ENCODE data around the gene LONRF2. TPM values are rescaled to one million over a fixed set of nuclear protein-coding genes. Genes with fewer than 3 reads are reported as not detected.
"Not testable (repeated sequence)": the region's sequence is repeated elsewhere in the genome, so short reads cannot be mapped to it uniquely, and the experiment has no call there.

Gene LONRF2
- total RNA-seq (2022) (not detected in 2 replicates), Bru-seq, nascent RNA (not detected), BruChase-seq, experiment 1, labeled RNA remaining after a 2-hour chase (not detected), BruChase-seq, experiment 2, labeled RNA remaining after a 6-hour chase (not detected)
- long read RNA-seq = 0 reads

GRCh38 chr2:100321866-100322820 is at the start of gene LONRF2:
Gene LONRF2, minus strand, starts transcription at chr2:100322501. Its CDS starts 408 bp downstream, at chr2:100322093.
- no peak within 1 kb of the TSS for H3K27ac Mint-ChIP-seq (ENCODE audit: unreplicated experiment)
- Histone ChIP-seq H3K9me3 (peaks cover 4% of the 10 kb centered on the region), H3K4me1 (no peaks in the 10 kb centered on the region), H3K36me3 (ENCODE audit: control insufficient read depth, insufficient read depth, low read length) (no peaks in the 10 kb centered on the region), H3K27me3 (replicated peaks; ENCODE audit: control insufficient read depth, insufficient read depth, low read length) (no peaks in the 10 kb centered on the region), H3K4me3 (ENCODE audit: low read depth, low read length) (no peak within 1 kb of the TSS)
- ChIA-PET POLR2A (no interaction called here), CTCF (no interaction called here)
- BruUV-seq (replicated peaks) = no TSS peak
- H3K27me3 Mint-ChIP-seq (ENCODE audit: insufficient read depth, unreplicated experiment) = peaks cover 3% of the 10 kb centered on the region
- no peak within 1 kb of the TSS for H3K4me3 Mint-ChIP-seq (ENCODE audit: unreplicated experiment)
- DNase-seq = no peak
- no peak for TF ChIP-seq CTCF (IDR thresholded peaks at IDR 0.05; ENCODE audit: insufficient read depth in 1 of 2, low read depth in 1 of 2, low read length in 1 of 2, severe bottlenecking in 1 of 2, unreplicated experiment in 1 of 2)
- H3K9me3 Mint-ChIP-seq (ENCODE audit: unreplicated experiment) = peaks cover 23% of the 10 kb centered on the region
- no peaks in the 10 kb centered on the region for H3K4me1 Mint-ChIP-seq (ENCODE audit: low read depth, unreplicated experiment)
- intact Hi-C loops (cut with micrococcal nuclease; ENCODE audit: unreplicated experiment) = no loop called here
- no peaks in the 10 kb centered on the region for H3K36me3 Mint-ChIP-seq (ENCODE audit: insufficient read depth, unreplicated experiment)

GRCh38 chr2:100367163-100367562 is 44.9 kb upstream of the LONRF2 start:
- no TSS peak for BruUV-seq (replicated peaks)
- Histone ChIP-seq H3K4me3 (ENCODE audit: low read depth, low read length) (no peak overlapping the region), H3K27me3 (replicated peaks; ENCODE audit: control insufficient read depth, insufficient read depth, low read length) (no peaks in the 10 kb centered on the region), H3K36me3 (ENCODE audit: control insufficient read depth, insufficient read depth, low read length) (no peaks in the 10 kb centered on the region), H3K9me3 (peaks cover 2% of the 10 kb centered on the region; the same call in 1 of the 2 replicates), H3K4me1 (no peaks in the 10 kb centered on the region)
- Mint-ChIP-seq H3K27me3 (ENCODE audit: insufficient read depth, unreplicated experiment) (peaks cover 4% of the 10 kb centered on the region), H3K4me3 (ENCODE audit: unreplicated experiment) (no peak overlapping the region), H3K4me1 (ENCODE audit: low read depth, unreplicated experiment) (no peaks in the 10 kb centered on the region), H3K36me3 (ENCODE audit: insufficient read depth, unreplicated experiment) (peaks cover under 1% of the 10 kb centered on the region), H3K9me3 (ENCODE audit: unreplicated experiment) (peaks cover 53% of the 10 kb centered on the region), H3K27ac (ENCODE audit: unreplicated experiment) (no peak overlapping the region)
- ChIA-PET POLR2A (no interaction called here), CTCF (no interaction called here)
- intact Hi-C loops (cut with micrococcal nuclease; ENCODE audit: unreplicated experiment) = no loop called here
- no peak for DNase-seq
- TF ChIP-seq CTCF (IDR thresholded peaks at IDR 0.05; ENCODE audit: insufficient read depth in 1 of 2, low read depth in 1 of 2, low read length in 1 of 2, severe bottlenecking in 1 of 2, unreplicated experiment in 1 of 2) = no peak

GRCh38 chr2:100365434-100365833 is 43.1 kb upstream of the LONRF2 start:
- no peak for DNase-seq
- Mint-ChIP-seq H3K9me3 (ENCODE audit: unreplicated experiment) (peaks cover 58% of the 10 kb centered on the region), H3K4me1 (ENCODE audit: low read depth, unreplicated experiment) (no peaks in the 10 kb centered on the region), H3K4me3 (ENCODE audit: unreplicated experiment) (no peak overlapping the region), H3K36me3 (ENCODE audit: insufficient read depth, unreplicated experiment) (peaks cover 5% of the 10 kb centered on the region), H3K27me3 (ENCODE audit: insufficient read depth, unreplicated experiment) (no peaks in the 10 kb centered on the region), H3K27ac (ENCODE audit: unreplicated experiment) (no peak overlapping the region)
- H3K4me1 ChIP-seq = no peaks in the 10 kb centered on the region
- intact Hi-C loops (cut with micrococcal nuclease; ENCODE audit: unreplicated experiment) = no loop called here
- peaks cover 9% of the 10 kb centered on the region; the same call in 1 of the 2 replicates for H3K9me3 ChIP-seq
- CTCF ChIA-PET = no interaction called here
- H3K4me3 ChIP-seq (ENCODE audit: low read depth, low read length) = no peak overlapping the region
- no peaks in the 10 kb centered on the region for H3K27me3 ChIP-seq (replicated peaks; ENCODE audit: control insufficient read depth, insufficient read depth, low read length)
- POLR2A ChIA-PET = no interaction called here
- no peaks in the 10 kb centered on the region for H3K36me3 ChIP-seq (ENCODE audit: control insufficient read depth, insufficient read depth, low read length)
- no TSS peak for BruUV-seq (replicated peaks)
- no peak for TF ChIP-seq CTCF (IDR thresholded peaks at IDR 0.05; ENCODE audit: insufficient read depth in 1 of 2, low read depth in 1 of 2, low read length in 1 of 2, severe bottlenecking in 1 of 2, unreplicated experiment in 1 of 2)

GRCh38 chr2:100362269-100362668 is 40.0 kb upstream of the LONRF2 start:
- CTCF ChIA-PET; H3K27me3 Mint-ChIP-seq (ENCODE audit: insufficient read depth, unreplicated experiment); POLR2A ChIA-PET; H3K4me1 ChIP-seq; H3K36me3 Mint-ChIP-seq (ENCODE audit: insufficient read depth, unreplicated experiment); H3K9me3 ChIP-seq; H3K27ac Mint-ChIP-seq (ENCODE audit: unreplicated experiment); H3K36me3 ChIP-seq (ENCODE audit: control insufficient read depth, insufficient read depth, low read length); H3K4me3 ChIP-seq (ENCODE audit: low read depth, low read length); intact Hi-C loops (cut with micrococcal nuclease; ENCODE audit: unreplicated experiment); DNase-seq; H3K4me1 Mint-ChIP-seq (ENCODE audit: low read depth, unreplicated experiment); H3K4me3 Mint-ChIP-seq (ENCODE audit: unreplicated experiment); BruUV-seq (replicated peaks); H3K27me3 ChIP-seq (replicated peaks; ENCODE audit: control insufficient read depth, insufficient read depth, low read length): not testable (repeated sequence)
- peaks cover 56% of the 10 kb centered on the region for H3K9me3 Mint-ChIP-seq (ENCODE audit: unreplicated experiment)
